T follicular helper cell (primary cell): ENCODE results near the gene PSMD13.
A peak's percentile ranks its signal among the peaks of the same experiment; 100 is the strongest.

Experiments used
- DNase-seq: peaks from one replicate; pipeline ENCODE4 v3.0.0-alpha.2; 2020; ENCODE audit warnings: low read depth

PSMD13 gene

DNA sequence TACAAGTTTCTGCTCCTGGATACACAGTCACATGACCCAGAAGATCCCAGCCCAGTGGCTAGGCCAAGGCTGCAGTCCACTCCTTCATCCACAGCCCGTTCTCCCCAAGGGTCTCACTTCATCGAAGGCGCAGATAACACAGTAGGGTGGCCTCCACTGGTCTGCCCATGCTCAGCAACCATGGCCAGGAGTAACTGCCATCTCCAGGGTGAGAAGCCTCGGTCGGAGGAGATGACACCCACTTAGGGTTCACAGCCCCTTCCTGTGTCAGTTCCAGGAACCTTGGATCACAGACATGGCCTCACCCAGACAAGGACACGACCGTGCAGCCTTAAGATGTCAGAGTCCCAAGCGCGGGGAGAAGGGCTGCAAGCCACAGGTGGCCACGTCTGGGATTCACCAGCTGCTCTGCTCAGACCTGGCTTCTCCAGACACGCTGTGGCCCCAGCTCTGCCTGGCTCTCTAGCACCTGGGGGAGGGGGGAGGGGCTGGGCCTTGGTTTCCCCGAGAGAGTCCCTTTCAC lies 32.1 kb upstream of the PSMD13 start:
- DNase-seq, result no peak

GRCh38 chr11:205221-206001 lies 31.4 kb upstream of the PSMD13 start:
- DNase-seq, result no peak

- DNase-seq, result no peak
Observed at GRCh38 chr11:206002-206384, 30.8 kb upstream of the PSMD13 start.

- DNase-seq, result no peak
Observed at GRCh38 chr11:206526-207207, 30.1 kb upstream of the PSMD13 start.

DNA sequence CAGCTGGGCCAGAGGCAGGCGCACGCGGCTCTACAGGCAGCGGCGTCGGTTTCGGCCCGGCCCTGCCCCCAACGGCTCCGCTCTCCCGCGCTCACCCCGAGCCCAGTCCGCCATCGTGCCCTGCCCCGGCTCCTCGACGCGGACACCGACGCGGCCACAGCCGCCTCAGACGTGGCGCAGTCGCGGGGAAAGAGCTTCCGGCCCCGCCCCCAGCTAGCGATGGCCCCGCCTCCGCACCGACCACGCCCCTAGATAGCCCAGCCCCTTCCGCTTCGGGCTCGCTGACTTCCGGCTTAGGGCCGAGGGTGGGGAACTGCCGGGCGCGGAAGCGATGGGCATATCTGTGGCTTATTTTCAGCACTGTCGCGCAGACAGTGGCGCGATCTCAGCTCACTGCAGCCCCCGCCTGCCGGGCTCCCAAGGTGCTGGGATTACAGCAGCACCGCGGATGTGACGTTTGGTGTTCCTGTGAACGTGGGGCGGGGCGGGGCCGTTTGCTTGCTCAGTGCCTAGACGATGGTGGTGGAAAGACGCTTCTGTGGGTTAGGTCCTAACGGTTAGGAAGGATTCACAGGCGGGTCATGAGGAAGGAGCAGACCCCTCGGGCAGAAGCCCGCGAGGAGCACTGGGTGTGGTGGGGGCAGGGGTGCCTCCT lies 29.4 kb upstream of the PSMD13 start, which contains the start of the genes BET1L and RIC8A:
Gene BET1L (minus strand): TSS at position 192 of the 655 bp plus-strand sequence. CDS start 78 bp downstream, at position 114.
Gene RIC8A (plus strand): TSS at position 501 of the 655 bp plus-strand sequence. CDS start 1,147 bp downstream, outside the sequence.
- peak; percentile 97 for DNase-seq

DNA sequence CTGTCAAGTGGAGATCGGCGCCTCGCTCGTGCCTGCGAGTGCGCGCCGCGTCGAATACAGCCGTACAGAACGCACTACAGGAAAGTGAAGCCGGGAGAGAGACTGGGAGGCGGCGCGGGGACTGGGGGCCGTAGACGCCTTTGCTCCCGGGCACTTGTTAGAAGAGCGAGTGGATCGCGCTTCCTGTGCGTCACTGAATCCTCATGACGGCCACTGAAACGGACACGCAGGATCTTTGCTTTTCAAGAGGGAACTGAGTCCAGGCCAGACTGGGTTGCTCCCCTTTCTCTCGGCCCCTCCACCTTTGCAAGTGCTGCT lies 29.0 kb upstream of the PSMD13 start:
- DNase-seq, result no peak

- DNase-seq, result peak; percentile 76
Observed at GRCh38 chr11:208181-208916, 28.4 kb upstream of the PSMD13 start.

DNA sequence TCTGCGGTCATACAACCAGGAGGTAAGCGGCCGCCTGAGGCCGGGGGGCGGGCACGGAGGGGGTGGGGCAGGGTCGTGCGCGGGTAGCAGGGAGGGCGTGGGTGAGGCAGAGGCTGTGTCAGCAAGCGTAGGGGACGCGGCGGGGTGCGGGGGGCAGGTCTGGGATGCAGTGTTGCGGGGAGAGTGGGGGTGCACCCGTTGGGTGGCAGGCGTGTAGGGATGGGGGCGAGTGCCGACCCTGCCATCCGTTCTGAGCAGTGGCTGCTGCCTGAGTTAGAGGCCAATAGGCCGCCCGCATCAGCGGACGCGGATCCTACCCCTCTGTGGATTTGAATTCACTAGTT lies 27.9 kb upstream of the PSMD13 start:
- no peak for DNase-seq

GRCh38 chr11:209275-210121 lies 27.3 kb upstream of the PSMD13 start:
- DNase-seq, result no peak

GRCh38 chr11:210122-210802 lies 26.5 kb upstream of the PSMD13 start:
- DNase-seq, result no peak

- DNase-seq, result no peak
Observed at GRCh38 chr11:210803-211180, 26.0 kb upstream of the PSMD13 start.

DNA sequence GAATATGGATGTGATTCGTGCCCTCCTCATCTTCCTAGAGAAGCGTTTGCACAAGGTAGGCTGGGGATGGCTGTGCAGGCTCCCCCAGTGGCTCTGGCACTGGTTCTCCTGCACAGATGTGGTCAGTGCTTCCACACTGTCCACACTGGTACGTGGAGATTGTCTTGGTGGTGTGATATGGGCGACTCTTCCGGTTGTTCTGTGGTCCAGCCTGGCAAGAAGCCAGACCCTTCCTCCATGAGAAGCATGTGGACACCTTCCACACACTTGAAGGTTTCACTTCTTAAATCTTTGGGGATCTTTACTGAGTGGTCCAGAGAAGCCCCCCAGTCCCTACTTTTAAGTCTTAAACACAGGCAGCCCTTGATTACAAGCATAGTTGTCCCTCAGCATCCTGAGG lies 25.5 kb upstream of the PSMD13 start:
- no peak for DNase-seq

- DNase-seq, result no peak
Observed at GRCh38 chr11:211741-212140, 25.0 kb upstream of the PSMD13 start.

- DNase-seq, result no peak
Observed at GRCh38 chr11:212150-213100, 24.4 kb upstream of the PSMD13 start.

- no peak for DNase-seq
Observed at GRCh38 chr11:213111-213510, 23.7 kb upstream of the PSMD13 start.

- no peak for DNase-seq
Observed at GRCh38 chr11:214083-214482, 22.7 kb upstream of the PSMD13 start.

- DNase-seq, result no peak
Observed at GRCh38 chr11:215581-216037, 21.2 kb upstream of the PSMD13 start.

GRCh38 chr11:216081-216974 lies 20.4 kb upstream of the PSMD13 start:
- no peak for DNase-seq
